Cortex of kidney (tissue), 1 donor: ENCODE data around the gene GLIS1.

ENCODE experiments used
- DNase-seq: peaks from one replicate; lab custom pipeline; 2025; lab: John Stamatoyannopoulos, UW

Gene GLIS1

DNA sequence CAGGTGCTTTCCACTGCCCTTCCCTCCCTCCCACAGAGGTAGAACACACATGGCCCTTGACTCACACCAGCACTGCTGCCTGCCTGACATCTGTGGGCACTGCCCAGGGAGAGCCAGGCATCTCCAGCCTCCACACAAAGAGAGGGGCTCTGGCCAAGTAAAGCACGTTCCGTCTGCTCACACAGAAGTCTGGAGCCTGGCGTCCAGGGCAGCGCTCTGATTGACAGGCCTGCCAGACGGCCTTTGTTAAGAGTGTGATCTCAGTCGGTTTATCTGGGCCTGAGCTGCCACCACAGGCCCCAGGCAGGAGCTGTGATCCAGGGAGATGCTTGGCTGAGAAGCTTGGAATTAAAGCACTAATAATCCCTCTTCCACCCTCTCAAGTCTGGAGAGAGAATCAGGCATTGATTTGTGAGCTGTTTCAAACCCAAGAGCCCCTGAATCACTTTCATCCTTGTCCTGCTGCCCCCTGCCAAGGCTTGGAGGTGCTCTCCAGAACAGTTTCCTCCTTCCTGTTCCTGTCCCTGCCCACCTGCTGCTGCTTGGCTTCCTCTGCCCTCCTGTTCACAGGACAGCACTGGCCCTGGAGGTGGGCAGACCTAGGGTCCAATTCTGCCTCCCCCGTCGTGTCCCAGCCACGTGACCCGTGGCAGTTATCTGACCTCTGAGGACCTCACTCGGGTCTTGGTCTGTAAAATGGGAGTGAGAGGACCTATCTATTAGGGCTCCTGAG lies 276.0 kb downstream of the GLIS1 start:
- no peak for DNase-seq

DNA sequence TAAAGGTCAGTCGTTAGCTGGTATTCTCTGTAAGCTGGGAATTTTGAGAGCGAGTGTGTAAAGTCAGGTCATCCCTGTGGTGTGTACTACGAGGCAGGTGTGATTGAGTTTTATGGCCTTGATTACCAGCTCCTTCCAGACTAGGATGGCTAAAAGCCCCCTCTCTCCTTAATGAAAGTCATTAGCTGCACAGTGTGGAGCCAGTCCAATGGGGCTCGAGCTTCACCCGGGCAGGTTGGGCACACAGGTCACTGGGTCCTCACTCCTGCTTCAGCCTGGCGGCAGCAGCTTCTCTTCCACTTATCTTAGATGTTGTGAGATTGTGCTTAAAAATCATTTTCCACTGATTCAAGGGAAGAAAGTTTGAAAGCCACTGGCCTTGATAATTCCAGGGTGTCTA lies 276.8 kb downstream of the GLIS1 start:
- DNase-seq = no peak

DNA sequence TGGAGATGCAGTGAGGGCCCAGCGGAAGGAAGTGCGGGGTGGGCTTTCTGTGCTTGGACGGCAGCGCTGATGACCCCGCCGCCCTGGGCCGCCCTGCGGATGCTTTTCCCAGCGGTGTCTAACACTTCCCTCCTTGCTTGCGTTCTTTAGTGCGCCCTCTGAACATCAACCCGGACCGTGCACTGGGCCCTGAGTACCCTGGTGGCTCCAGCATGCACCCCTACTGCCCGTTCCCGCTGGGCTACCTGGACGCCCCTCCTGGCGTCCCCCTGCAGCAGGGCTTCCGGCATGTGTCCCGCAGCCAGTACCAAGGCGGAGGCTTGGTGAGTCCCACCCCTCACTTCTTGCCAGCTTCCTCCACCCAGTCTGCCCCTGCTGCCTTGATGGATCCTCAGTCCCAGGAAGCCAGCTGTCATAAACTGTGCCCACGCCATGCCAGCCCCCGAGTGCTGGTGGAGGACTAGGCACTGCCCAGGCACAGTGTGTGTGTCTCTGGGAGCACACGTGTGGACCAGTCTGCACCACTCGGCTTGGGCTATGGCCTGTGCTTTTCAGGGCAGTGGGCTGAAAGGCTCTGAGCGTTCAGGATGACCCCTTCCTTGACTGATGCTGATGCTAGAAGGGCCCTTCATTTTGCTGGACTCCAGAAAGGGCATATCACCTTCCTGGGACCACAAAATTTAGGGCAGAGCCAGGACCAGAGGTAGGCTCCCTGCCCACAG lies 277.5 kb downstream of the GLIS1 start:
- no peak for DNase-seq

DNA sequence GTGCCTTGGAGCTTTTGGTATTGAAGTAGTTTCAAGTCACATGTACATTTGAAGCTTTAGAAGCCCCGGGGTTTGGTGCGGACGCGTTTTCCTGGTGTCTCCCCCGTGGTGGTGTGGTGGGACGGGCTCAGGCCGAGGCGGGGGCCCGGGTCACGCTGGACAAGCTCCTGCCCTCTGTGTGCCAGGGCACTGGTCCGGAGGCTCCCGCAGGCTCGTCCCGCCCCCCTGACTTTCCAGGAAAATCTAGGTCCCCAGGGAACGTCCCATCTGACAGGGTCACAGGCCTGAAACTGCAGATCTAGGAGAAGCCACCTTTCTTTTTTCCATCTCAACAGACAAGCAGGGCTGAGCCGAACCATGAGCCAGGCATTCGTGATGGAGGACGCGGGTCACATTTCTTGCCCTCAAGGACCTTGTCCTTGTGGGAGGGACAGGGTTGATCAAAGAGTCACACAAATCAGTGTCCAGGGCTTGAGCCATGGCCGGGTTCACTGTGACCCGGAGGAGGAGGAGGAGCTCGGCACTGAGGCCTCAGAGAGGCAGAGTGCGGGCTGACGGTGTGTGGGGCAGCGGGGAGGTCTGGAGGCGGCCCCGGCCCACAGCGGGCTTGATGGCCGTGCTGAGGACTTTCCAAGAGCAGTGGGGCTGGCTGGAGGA lies 278.2 kb downstream of the GLIS1 start:
- no peak for DNase-seq

DNA sequence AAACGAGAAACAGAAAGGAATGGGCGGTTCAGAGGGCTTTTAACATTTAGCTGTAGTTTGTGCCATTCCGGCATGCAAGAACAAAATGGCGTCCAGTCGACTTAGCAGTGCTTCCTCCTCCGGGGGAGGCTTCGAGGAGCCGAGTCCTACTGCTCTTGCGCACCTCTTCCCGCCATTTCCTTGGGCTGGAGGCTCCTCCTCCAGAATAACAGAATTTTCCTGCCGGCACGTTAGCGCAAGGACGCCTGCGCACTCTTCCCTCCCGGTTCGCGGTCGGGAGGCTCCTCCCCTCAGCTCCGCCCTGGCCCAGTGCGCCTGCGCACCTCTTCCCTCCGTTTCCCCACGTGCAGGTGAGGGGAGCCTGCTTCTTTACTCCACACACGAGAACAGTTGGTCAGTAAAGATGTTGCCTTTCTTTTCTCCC lies 278.7 kb downstream of the GLIS1 start:
- DNase-seq = no peak

DNA sequence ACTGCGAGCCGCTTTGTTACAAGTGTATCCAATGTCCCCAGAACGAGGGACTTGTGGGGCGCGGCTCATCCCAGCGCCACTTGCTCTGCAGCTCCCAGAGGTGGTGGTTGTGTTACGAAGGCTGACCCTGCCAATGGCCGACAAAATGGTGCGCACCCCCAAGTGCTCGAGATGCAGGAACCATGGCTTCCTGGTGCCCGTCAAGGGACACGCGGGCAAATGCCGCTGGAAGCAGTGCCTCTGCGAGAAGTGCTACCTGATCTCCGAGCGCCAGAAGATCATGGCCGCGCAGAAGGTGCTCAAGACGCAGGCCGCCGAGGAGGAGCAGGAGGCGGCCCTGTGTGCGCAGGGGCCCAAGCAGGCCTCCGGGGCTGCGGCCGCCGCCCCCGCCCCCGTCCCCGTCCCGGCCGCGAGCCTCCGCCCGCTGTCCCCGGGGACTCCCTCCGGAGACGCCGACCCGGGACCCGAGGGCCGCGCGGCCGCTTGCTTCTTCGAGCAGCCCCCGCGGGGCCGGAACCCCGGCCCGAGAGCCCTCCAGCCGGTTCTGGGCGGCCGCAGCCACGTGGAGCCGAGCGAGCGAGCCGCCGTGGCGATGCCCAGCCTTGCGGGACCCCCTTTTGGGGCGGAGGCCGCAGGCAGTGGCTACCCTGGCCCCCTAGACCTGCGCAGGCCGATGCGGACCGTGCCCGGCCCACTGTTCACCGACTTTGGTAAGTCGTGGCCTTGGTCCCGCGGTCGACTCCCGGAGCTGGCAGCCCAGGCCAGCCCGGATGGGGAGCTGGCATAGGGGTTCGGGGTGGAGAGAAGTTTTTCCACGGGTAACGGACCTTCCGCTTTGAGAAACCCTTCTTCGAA lies 279.4 kb downstream of the GLIS1 start, which contains the start of gene DMRTB1:
DMRTB1 (plus strand) TSS at position 79 of the 855 bp plus-strand sequence; CDS start at position 134, 55 bp downstream.
- DNase-seq = no peak

DNA sequence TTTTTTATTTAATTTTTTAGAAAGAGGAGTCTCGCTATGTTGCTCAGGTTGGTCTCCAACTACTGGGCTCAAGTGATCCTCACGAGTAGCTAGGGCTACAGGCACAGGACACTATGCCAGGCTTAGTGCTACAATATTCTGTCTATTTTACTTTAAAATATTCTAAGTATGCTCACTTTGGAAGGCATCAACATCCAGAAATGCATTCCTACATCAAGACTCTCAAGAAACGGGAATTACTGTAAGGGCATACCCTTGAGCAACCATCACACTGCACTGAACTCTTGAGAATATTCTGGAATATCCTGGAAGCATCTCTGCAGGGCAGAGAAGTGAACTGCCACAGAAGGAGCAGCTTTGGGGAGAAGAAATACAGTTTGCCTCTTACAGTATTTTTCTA lies 280.3 kb downstream of the GLIS1 start:
- DNase-seq = no peak
